ENCODE data around the gene DIPK1A.

DIPK1A gene

DNA sequence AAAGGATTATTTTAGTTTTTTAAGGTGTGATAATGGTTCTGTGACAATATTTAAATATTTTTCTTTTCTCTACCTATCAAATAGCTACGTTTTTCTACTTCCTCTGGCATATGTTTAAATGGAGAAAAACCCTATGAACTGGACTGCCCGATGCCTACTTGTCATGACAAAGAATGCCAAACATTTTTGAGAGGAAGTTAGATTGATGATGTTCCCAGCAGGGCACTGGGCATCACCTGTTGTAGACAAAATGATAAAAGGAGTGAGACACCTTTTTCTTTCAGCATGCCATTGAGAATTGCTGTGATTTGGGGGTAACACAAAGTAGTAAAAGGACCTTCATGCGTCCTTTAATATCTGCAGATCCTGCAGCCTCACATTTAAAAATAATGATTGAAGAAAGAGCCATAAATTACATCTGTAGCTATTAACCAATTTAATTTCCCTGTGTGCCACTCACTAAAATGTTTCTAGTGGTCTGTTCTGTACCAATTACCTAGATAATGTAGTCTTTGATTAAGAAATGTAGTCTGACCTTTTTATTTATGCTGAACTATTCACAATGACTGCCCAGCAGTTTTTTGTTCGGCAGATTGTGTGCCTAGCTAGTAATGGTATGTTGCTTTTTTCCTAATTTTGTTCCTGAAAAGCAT lies 81.8 kb downstream of the DIPK1A start:
- H3K9me3 ChIP-seq, result no peaks in the 10 kb centered on the region
- intact Hi-C loops (cut with DNase I; ENCODE audit: low total_unique reads), result no loop called here
- peaks cover 0 to 6% (median 4%) of the 10 kb centered on the region in 3 donors for H3K36me3 ChIP-seq
- H3K27ac ChIP-seq, result no peak overlapping the region
- TF ChIP-seq, protein P1, sequence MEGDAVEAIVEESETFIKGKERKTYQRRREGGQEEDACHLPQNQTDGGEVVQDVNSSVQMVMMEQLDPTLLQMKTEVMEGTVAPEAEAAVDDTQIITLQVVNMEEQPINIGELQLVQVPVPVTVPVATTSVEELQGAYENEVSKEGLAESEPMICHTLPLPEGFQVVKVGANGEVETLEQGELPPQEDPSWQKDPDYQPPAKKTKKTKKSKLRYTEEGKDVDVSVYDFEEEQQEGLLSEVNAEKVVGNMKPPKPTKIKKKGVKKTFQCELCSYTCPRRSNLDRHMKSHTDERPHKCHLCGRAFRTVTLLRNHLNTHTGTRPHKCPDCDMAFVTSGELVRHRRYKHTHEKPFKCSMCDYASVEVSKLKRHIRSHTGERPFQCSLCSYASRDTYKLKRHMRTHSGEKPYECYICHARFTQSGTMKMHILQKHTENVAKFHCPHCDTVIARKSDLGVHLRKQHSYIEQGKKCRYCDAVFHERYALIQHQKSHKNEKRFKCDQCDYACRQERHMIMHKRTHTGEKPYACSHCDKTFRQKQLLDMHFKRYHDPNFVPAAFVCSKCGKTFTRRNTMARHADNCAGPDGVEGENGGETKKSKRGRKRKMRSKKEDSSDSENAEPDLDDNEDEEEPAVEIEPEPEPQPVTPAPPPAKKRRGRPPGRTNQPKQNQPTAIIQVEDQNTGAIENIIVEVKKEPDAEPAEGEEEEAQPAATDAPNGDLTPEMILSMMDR (IDR thresholded peaks at IDR 0.05), result no peak
- peaks cover 0 to 26% (median 0%) of the 10 kb centered on the region in 4 donors for H3K4me1 ChIP-seq
- H3K4me3 ChIP-seq, result no peak overlapping the region
- no peak for DNase-seq
- H3K27me3 ChIP-seq, result no peaks in the 10 kb centered on the region

DNA sequence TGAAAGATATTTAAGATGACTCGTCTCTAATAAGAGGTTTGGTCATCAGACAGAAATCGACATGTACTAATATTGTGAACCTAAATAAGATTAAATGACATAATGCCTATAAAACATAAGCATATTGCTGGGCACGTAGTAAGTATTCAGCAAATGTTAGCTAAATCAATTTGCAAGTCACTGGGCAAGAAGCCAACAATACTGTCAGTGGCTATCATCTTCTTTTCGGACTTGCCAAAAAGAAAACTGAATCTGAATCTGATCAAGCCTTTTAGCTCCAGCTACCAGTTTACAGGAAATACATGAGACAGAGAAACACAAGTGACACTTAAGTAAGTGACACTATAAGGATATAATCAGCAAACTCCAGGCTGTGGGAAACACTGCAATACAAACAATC lies 83.5 kb downstream of the DIPK1A start:
- TF ChIP-seq, protein P1 (IDR thresholded peaks at IDR 0.05), result no peak
- Histone ChIP-seq H3K27ac (no peak overlapping the region), H3K9me3 (peaks cover 0 to 2% (median 0%) of the 10 kb centered on the region in 3 donors), H3K27me3 (no peaks in the 10 kb centered on the region), H3K4me3 (no peak overlapping the region), H3K36me3 (peaks cover 4 to 10% (median 8%) of the 10 kb centered on the region in 3 donors), H3K4me1 (peaks cover 0 to 19% (median 0%) of the 10 kb centered on the region in 4 donors)
- DNase-seq, result no peak
- intact Hi-C loops (cut with DNase I; ENCODE audit: low total_unique reads), result no loop called here

DNA sequence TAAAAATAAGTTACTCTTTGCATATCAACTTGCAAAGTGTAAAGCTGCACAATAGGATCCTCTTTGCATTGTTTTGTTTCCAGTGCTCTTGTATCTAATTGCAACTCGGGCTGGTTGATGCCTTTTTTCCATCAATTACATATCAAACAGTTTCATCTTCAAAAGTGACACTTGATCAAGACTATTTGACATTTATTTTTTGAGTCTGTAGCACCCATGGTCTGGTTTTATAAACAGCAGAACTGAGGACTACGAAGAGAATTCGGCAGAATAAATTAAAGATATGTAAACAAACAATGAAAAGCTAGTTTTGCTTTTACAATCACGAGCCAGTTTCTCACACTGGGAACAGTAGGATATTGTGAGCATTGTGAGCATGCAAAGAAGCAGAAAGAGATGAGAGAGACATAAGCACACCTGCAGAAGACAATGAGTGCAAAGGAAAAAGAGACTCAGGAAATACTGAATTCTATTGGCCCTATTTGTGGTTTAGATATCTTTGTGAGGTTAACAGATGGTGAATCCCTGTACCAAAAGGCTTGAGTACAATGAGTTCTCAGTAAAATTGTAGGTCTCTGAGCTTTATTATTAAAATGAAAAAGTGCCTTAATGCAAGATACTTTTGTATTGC lies 84.1 kb downstream of the DIPK1A start:
- Histone ChIP-seq H3K27me3 (no peaks in the 10 kb centered on the region), H3K4me1 (peaks cover 0 to 19% (median 0%) of the 10 kb centered on the region in 4 donors), H3K9me3 (peaks cover 0 to 6% (median 0%) of the 10 kb centered on the region in 3 donors), H3K4me3 (no peak overlapping the region), H3K27ac (no peak overlapping the region), H3K36me3 (peaks cover 8 to 13% (median 10%) of the 10 kb centered on the region in 3 donors)
- TF ChIP-seq, protein P1 (IDR thresholded peaks at IDR 0.05), result no peak
- no peak for DNase-seq
- intact Hi-C loops (cut with DNase I; ENCODE audit: low total_unique reads), result no loop called here

DNA sequence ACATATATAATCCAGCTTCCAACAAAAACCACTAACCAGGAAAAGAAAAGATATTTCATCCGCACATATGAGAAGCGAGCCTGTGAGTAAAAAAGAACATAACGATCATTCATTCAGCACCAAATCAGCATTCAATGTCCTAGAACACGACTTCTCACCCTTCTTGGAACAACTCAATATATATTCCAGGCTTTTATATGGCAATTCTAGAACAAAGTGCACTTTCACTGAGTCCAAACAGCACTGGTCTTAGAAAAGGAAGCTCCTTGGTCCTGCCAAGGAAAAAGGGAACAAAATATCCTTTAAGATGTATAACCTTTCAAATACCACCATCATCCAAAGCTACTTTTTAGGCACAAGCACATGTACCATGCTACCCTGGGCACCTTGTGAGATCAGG lies 84.9 kb downstream of the DIPK1A start:
- Histone ChIP-seq H3K4me3 (no peak overlapping the region), H3K9me3 (peaks cover 0 to 6% (median 0%) of the 10 kb centered on the region in 3 donors), H3K4me1 (peaks cover 0 to 19% (median 0%) of the 10 kb centered on the region in 4 donors), H3K27ac (no peak overlapping the region), H3K27me3 (no peaks in the 10 kb centered on the region), H3K36me3 (peaks cover 8 to 14% (median 13%) of the 10 kb centered on the region in 3 donors)
- intact Hi-C loops (cut with DNase I; ENCODE audit: low total_unique reads), result no loop called here
- no peak for DNase-seq
- TF ChIP-seq, protein P1 (IDR thresholded peaks at IDR 0.05), result no peak

DNA sequence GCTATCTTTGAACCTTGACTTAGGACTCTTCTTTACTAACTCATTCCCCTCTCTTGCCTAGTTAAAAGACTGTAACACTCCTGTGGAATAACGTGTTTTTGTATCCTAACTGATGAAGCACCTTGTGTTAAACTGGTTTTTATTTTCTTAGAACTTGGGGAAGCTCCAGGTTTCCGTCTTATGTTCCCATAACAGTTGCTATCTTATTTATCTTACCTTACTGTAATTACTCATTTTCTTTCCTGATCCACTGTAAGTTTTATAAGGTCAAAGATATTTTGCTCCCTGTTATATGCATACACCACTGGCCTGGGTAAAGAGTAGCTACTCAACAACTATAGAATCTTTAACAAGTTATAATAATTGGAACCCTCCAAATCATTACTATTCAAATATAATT lies 86.3 kb downstream of the DIPK1A start:
- no peak for DNase-seq
- Histone ChIP-seq H3K4me1 (peaks cover 0 to 14% (median 0%) of the 10 kb centered on the region in 4 donors), H3K36me3 (peaks cover 8 to 14% (median 13%) of the 10 kb centered on the region in 3 donors), H3K4me3 (no peak overlapping the region), H3K27ac (no peak overlapping the region), H3K27me3 (no peaks in the 10 kb centered on the region), H3K9me3 (peaks cover 0 to 6% (median 0%) of the 10 kb centered on the region in 3 donors)
- intact Hi-C loops (cut with DNase I; ENCODE audit: low total_unique reads), result no loop called here
- TF ChIP-seq, protein P1 (IDR thresholded peaks at IDR 0.05), result no peak

Data from tibial artery (tissue), 4 donors.